ENCODE data around the gene ATCAY.

DNA sequence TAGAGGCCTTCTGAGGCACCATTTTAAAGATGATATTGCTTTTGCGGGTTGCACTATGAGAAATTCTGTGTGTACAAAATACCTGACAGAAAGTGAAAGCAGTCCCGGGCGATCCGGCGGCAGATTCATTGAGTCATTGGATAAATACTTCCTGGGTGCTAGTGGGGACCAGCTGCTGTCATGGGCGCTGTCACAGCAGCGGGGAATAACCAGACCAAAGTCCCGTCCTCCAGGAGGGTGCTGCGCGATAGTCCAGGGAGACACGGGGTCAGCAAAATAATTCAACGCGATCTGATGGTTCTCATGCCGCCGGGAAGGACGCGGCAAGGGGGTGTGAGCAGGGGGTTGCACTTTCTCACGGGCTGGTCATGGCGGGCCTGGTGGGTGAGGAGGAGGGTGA is 25.2 kb upstream of the ATCAY start:
- TF ChIP-seq, protein P1, sequence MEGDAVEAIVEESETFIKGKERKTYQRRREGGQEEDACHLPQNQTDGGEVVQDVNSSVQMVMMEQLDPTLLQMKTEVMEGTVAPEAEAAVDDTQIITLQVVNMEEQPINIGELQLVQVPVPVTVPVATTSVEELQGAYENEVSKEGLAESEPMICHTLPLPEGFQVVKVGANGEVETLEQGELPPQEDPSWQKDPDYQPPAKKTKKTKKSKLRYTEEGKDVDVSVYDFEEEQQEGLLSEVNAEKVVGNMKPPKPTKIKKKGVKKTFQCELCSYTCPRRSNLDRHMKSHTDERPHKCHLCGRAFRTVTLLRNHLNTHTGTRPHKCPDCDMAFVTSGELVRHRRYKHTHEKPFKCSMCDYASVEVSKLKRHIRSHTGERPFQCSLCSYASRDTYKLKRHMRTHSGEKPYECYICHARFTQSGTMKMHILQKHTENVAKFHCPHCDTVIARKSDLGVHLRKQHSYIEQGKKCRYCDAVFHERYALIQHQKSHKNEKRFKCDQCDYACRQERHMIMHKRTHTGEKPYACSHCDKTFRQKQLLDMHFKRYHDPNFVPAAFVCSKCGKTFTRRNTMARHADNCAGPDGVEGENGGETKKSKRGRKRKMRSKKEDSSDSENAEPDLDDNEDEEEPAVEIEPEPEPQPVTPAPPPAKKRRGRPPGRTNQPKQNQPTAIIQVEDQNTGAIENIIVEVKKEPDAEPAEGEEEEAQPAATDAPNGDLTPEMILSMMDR (IDR thresholded peaks at IDR 0.05), result no peak
- no peak for TF ChIP-seq POLR2A (IDR thresholded peaks at IDR 0.05)
